ENCODE results near the gene PSAT1. TPM values are rescaled to one million over a fixed set of nuclear protein-coding genes. Genes with fewer than 3 reads are reported as not detected.

Gene PSAT1
- total and polyA plus RNA-seq, 2 experiments from 2014 or later, result 414 to 486 TPM

DNA sequence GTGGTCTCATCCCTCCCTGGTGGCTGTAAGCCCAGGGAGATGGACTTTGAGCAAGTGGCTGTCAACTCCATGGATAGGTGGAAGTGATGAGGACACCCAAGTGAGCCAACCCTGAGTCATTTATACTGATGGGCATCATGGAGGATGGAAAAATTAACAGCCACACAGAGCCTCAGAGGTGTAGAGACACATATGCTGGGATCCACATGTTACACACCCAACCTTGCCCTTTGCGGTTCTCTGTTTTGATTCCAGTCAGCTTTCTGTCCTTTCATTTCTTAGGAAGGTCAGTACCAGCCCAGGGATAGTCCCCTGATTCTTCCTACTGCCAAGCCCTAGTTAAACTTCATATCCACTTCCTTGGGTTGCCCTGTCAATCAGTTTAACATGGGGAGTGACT, 51.9 kb downstream of the PSAT1 start:
- Histone ChIP-seq H4K20me1 (replicated peaks; ENCODE audit: insufficient read depth) (peaks cover 4% of the 10 kb centered on the region; the same call in 1 of the 2 replicates), H3F3A (replicated peaks; ENCODE audit: low read depth) (no peaks in the 10 kb centered on the region), H3K4me1 (ENCODE audit: insufficient read depth) (no peaks in the 10 kb centered on the region), H3K4me3 (no peak overlapping the region), H2AFZ (no peak overlapping the region), H3K4me2 (no peak overlapping the region), H3K27me3 (ENCODE audit: insufficient read depth) (no peaks in the 10 kb centered on the region), H3K27ac (ENCODE audit: low read depth) (no peak overlapping the region), H3K79me2 (replicated peaks; ENCODE audit: insufficient read depth) (no peaks in the 10 kb centered on the region), H3K36me3 (ENCODE audit: insufficient read depth) (no peaks in the 10 kb centered on the region), H3K9me2 (ENCODE audit: insufficient read depth) (no peaks in the 10 kb centered on the region)
- ATAC-seq (no peak), DNase-seq (ENCODE audit: low spot score) (no peak)
- H3K4me3 Mint-ChIP-seq, result no peak overlapping the region
- peaks cover 4% of the 10 kb centered on the region for H3K27me3 Mint-ChIP-seq (ENCODE audit: insufficient read depth, low read depth, poor library complexity)
- TF ChIP-seq EZH2phosphoT487 (IDR thresholded peaks at IDR 0.05; ENCODE audit: unreplicated experiment) (no peak), STAT1 (IDR thresholded peaks at IDR 0.05; ENCODE audit: unreplicated experiment) (no peak), JUNB (IDR thresholded peaks at IDR 0.05; ENCODE audit: unreplicated experiment) (no peak), POLR2AphosphoS5 (IDR thresholded peaks at IDR 0.05; ENCODE audit: low read depth) (no peak)
- 0 out of 3 replicates have a peak, but pooled peaks cover 1% of the 10 kb centered on the region for H3K9me3 Mint-ChIP-seq
- no peak overlapping the region for H3K27ac Mint-ChIP-seq
- H3K36me3 Mint-ChIP-seq (ENCODE audit: low read depth), result peaks cover 2% of the 10 kb centered on the region
- no peaks in the 10 kb centered on the region; the same call in 2 of the 3 replicates for H3K4me1 Mint-ChIP-seq

DNA sequence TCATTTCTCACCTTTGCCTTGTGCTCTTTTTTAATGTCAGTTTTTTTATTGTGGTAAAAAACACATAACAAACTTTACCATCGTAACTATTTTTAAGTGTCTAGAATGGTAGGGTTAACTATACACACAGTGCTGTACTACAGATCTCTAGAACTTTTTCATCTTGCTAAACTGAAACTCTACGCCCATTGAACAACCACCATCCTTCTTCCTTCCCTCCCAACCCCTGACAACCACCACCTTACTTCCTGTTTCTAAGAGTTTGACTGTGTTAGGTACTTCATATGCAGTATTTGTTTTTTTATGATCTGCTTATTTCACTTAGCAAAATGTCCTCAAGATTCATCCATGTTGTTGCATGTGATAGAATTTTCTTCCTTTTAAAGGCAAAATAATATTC, 54.9 kb downstream of the PSAT1 start:
- no peaks in the 10 kb centered on the region for H3K9me2 ChIP-seq (ENCODE audit: insufficient read depth)
- H3K27ac ChIP-seq (ENCODE audit: low read depth), result no peak overlapping the region
- H3K27ac Mint-ChIP-seq, result no peak overlapping the region
- H3K4me1 Mint-ChIP-seq, result peaks cover 2% of the 10 kb centered on the region; the same call in 1 of the 3 replicates
- H3F3A ChIP-seq (replicated peaks; ENCODE audit: low read depth), result no peaks in the 10 kb centered on the region
- H3K79me2 ChIP-seq (replicated peaks; ENCODE audit: insufficient read depth), result no peaks in the 10 kb centered on the region
- no peak overlapping the region for H3K4me3 ChIP-seq
- DNase-seq (ENCODE audit: low spot score) (no peak), ATAC-seq (no peak)
- no peak overlapping the region for H2AFZ ChIP-seq
- no peaks in the 10 kb centered on the region for H3K9me3 Mint-ChIP-seq
- no peak overlapping the region for H3K4me2 ChIP-seq
- peaks cover 5% of the 10 kb centered on the region for H3K36me3 Mint-ChIP-seq (ENCODE audit: low read depth)
- no peak overlapping the region for H3K4me3 Mint-ChIP-seq
- H3K36me3 ChIP-seq (ENCODE audit: insufficient read depth), result no peaks in the 10 kb centered on the region
- peaks cover 3% of the 10 kb centered on the region for H3K4me1 ChIP-seq (ENCODE audit: insufficient read depth)
- H3K27me3 Mint-ChIP-seq (ENCODE audit: insufficient read depth, low read depth, poor library complexity), result peaks cover 4% of the 10 kb centered on the region
- H4K20me1 ChIP-seq (replicated peaks; ENCODE audit: insufficient read depth), result peaks cover 2% of the 10 kb centered on the region; the same call in 1 of the 2 replicates
- no peaks in the 10 kb centered on the region for H3K27me3 ChIP-seq (ENCODE audit: insufficient read depth)
- TF ChIP-seq EZH2 (IDR thresholded peaks at IDR 0.05; ENCODE audit: low read depth, unreplicated experiment) (no peak), EZH2phosphoT487 (IDR thresholded peaks at IDR 0.05; ENCODE audit: unreplicated experiment) (no peak), NANOG (IDR thresholded peaks at IDR 0.05; ENCODE audit: borderline replicate concordance) (no peak), ZNF462 (CRISPR knock-in tag; IDR thresholded peaks at IDR 0.05) (no peak), POLR2AphosphoS5 (IDR thresholded peaks at IDR 0.05; ENCODE audit: low read depth) (no peak), ZNF114 (CRISPR knock-in tag; IDR thresholded peaks at IDR 0.05) (no peak), ZNF331 (CRISPR knock-in tag; IDR thresholded peaks at IDR 0.05; ENCODE audit: low read depth) (no peak), STAT1 (IDR thresholded peaks at IDR 0.05; ENCODE audit: unreplicated experiment) (no peak), CREB1 (CRISPR knock-in tag; IDR thresholded peaks at IDR 0.05; ENCODE audit: low read depth) (no peak), JUNB (IDR thresholded peaks at IDR 0.05; ENCODE audit: unreplicated experiment) (no peak), ETS1 (IDR thresholded peaks at IDR 0.05) (no peak)
- TF ChIP-seq, protein P1, sequence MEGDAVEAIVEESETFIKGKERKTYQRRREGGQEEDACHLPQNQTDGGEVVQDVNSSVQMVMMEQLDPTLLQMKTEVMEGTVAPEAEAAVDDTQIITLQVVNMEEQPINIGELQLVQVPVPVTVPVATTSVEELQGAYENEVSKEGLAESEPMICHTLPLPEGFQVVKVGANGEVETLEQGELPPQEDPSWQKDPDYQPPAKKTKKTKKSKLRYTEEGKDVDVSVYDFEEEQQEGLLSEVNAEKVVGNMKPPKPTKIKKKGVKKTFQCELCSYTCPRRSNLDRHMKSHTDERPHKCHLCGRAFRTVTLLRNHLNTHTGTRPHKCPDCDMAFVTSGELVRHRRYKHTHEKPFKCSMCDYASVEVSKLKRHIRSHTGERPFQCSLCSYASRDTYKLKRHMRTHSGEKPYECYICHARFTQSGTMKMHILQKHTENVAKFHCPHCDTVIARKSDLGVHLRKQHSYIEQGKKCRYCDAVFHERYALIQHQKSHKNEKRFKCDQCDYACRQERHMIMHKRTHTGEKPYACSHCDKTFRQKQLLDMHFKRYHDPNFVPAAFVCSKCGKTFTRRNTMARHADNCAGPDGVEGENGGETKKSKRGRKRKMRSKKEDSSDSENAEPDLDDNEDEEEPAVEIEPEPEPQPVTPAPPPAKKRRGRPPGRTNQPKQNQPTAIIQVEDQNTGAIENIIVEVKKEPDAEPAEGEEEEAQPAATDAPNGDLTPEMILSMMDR (conservative IDR thresholded peaks at IDR 0.05; ENCODE audit: low read depth in 2 of 2), result no peak
